GM12878 (cell line): ENCODE measurements around the gene PDLIM3. TPM values are rescaled to one million over a fixed set of nuclear protein-coding genes. Genes with fewer than 3 reads are reported as not detected.

Source experiments
- ATAC-seq: fragments of 200-7000 bp; cut with Tn5 transposase; 3 replicates; pipeline ENCODE4 v1.9.1; 2020; ENCODE audit warnings: mild to moderate bottlenecking, moderate library complexity
- BruUV-seq: library from RNA; stranded (reverse); fragments of 400-500 nt; replicated peaks from 2 replicates; lab custom pipeline; 2021; lab: Mats Ljungman, UMichigan
- CTCF ChIA-PET: fragments of 300-600 bp; sonication (Branson Sonifier 250); formaldehyde crosslinking; extraction: SDS; loops from one replicate; lab custom pipeline; 2021; ENCODE audit warnings: inconsistent platforms; lab: Yijun Ruan, JAX
- POLR2A ChIA-PET: fragments of 350-600 bp; formaldehyde crosslinking; extraction: SDS; loops from one replicate; lab custom pipeline; 2021; ENCODE audit warnings: inconsistent platforms; lab: Charles Lee
- RAD21 ChIA-PET: fragments of 300-600 bp; sonication (Branson Sonifier 250); formaldehyde crosslinking; loops from one replicate; lab custom pipeline; 2023; ENCODE audit warnings: antibody characterized with exemption; ENCODE audit not compliant: unreplicated experiment; lab: Charles Lee
- SMC1A ChIA-PET: fragments of 300-600 bp; sonication (Branson Sonifier 250); formaldehyde crosslinking; loops from one replicate; lab custom pipeline; 2023; ENCODE audit not compliant: unreplicated experiment, uncharacterized antibody; lab: Charles Lee
- DNase-seq: peaks from one replicate; pipeline ENCODE4 v3.0.0-alpha.2; 2011; ENCODE audit warnings: low read depth, low spot score
- FAIRE-seq: peaks from 3 replicates; lab custom pipeline; 2011; peaks lifted over from hg19 to GRCh38; lab: Jason Lieb, UNC
- H2AFZ ChIP-seq: 2 replicates; pipeline ENCODE4 v1.6.0; 2011; ENCODE audit warnings: low read depth, low read length, control low read depth; ENCODE audit not compliant: control insufficient read depth
- H3K27ac ChIP-seq: 2 replicates; pipeline ENCODE4 v1.5.1; 2011; ENCODE audit warnings: control low read depth; ENCODE audit not compliant: control insufficient read depth, insufficient read depth
- H3K27me3 ChIP-seq, 2 experiments: replicated peaks in 1 of 2; 2 replicates each; pipeline versions ENCODE4 v1.6.0 to v1.6.1; 2011; ENCODE audit warnings: low read length in 1 of 2; ENCODE audit not compliant: control insufficient read depth in 2 of 2, insufficient read depth in 2 of 2
- H3K36me3 ChIP-seq, 2 experiments: 2 replicates each; pipeline ENCODE4 v1.5.1; 2011; ENCODE audit warnings: low read length in 1 of 2; ENCODE audit not compliant: control insufficient read depth in 2 of 2, insufficient read depth in 2 of 2
- H3K4me1 ChIP-seq: 2 replicates; pipeline ENCODE4 v1.6.1; 2011; ENCODE audit warnings: mild to moderate bottlenecking, low read length, moderate library complexity, mixed read lengths; ENCODE audit not compliant: control insufficient read depth, insufficient read depth
- H3K4me2 ChIP-seq: 2 replicates; pipeline ENCODE4 v1.6.0; 2011; ENCODE audit warnings: control low read depth; ENCODE audit not compliant: control insufficient read depth, insufficient read depth
- H3K4me3 ChIP-seq: fragments of 200-600 bp; sonication (generic); 2 replicates; pipeline ENCODE4 v1.5.1; 2016
- H3K79me2 ChIP-seq: 2 replicates; pipeline ENCODE4 v1.6.0; 2011; ENCODE audit warnings: low read length; ENCODE audit not compliant: control insufficient read depth, insufficient read depth
- H3K9ac ChIP-seq: 2 replicates; pipeline ENCODE4 v1.8.0; 2011; ENCODE audit warnings: low read length, control low read depth, mixed read lengths; ENCODE audit not compliant: control insufficient read depth, insufficient read depth
- H3K9me3 ChIP-seq: replicated peaks from 3 replicates; pipeline ENCODE4 v1.5.1; 2011; ENCODE audit warnings: mild to moderate bottlenecking, low read length; ENCODE audit not compliant: control insufficient read depth, insufficient read depth
- H4K20me1 ChIP-seq: 2 replicates; pipeline ENCODE4 v1.6.0; 2011; ENCODE audit not compliant: control insufficient read depth, insufficient read depth
- CREB1 ChIP-seq: IDR thresholded peaks from 2 replicates; pipeline ENCODE4 v1.6.1; 2012; ENCODE audit warnings: low read depth, mild to moderate bottlenecking, inconsistent platforms
- FOXM1 ChIP-seq: IDR thresholded peaks from 2 replicates; pipeline ENCODE4 v1.6.1; 2012; ENCODE audit warnings: low read depth, mild to moderate bottlenecking, inconsistent platforms, low read length, moderate library complexity
- JUNB ChIP-seq: IDR thresholded peaks from 2 replicates; pipeline ENCODE4 v1.6.1; 2016; ENCODE audit warnings: antibody characterized with exemption, mild to moderate bottlenecking
- MTA3 ChIP-seq: IDR thresholded peaks from 2 replicates; pipeline ENCODE4 v1.6.1; 2012; ENCODE audit warnings: low read length, inconsistent platforms, borderline replicate concordance
- SRF ChIP-seq, 2 experiments: IDR thresholded peaks; 2 replicates each; pipeline ENCODE4 v1.6.1; 2011; ENCODE audit warnings: low read depth in 2 of 2, low read length in 2 of 2, mild to moderate bottlenecking in 1 of 2, moderate library complexity in 1 of 2
- TARDBP ChIP-seq: IDR thresholded peaks from 2 replicates; pipeline ENCODE4 v1.6.1; 2016; ENCODE audit warnings: borderline replicate concordance
- ZBED1 ChIP-seq: IDR thresholded peaks from 2 replicates; pipeline ENCODE4 v1.6.1; 2016; ENCODE audit warnings: borderline replicate concordance
- whole genome bisulfite sequencing: methylation state at CpG from one replicate; pipeline ENCODE4 v1.1.6; 2016; ENCODE audit warnings: low lambda C conversion rate; ENCODE audit not compliant: insufficient replicate concordance, insufficient coverage; ENCODE audit errors: missing lambda C conversion rate; 5-methylcytosine and 5-hydroxymethylcytosine counted together
- in situ Hi-C: fragments of 300-500 bp; cut with MboI; formaldehyde crosslinking; loops from 9 replicates; pipeline ENCODE4 v1.14.3; 2018; ENCODE audit warnings: mixed read lengths
- intact Hi-C: fragments of 100-400 bp; cut with micrococcal nuclease; formaldehyde crosslinking; loops from one replicate; pipeline ENCODE4 v1.14.2; 2022; ENCODE audit not compliant: unreplicated experiment
- polyA plus RNA-seq, 11 experiments: library from polyadenylated mRNA; depleted of rRNA in 4 of 11; unstranded in 6 of 11; stranded (reverse) in 5 of 11; fragments of >200 nt; fragmentation: Nextera tagmentation in 4 of 11; fragmentation: Illumina TruSeq in 1 of 11; extraction: Ambion mirVana in 4 of 11; extraction: Trizol in 1 of 11; gene quantifications; 1 replicate in 1 of 11; 2 replicates in 10 of 11; pipeline versions ENCODE4 v1.2.1 to v1.2.3, GENCODE V29; 2011 to 2016; ENCODE audit warnings: inconsistent platforms in 2 of 11, missing spikeins in 2 of 11, low read depth in 1 of 11
- total RNA-seq, 4 experiments: library from RNA; depleted of rRNA in 3 of 4; stranded (reverse); fragments of >200 nt in 3 of 4; fragmentation: Illumina TruSeq in 1 of 4; extraction: Trizol in 1 of 4; gene quantifications; 2 replicates each; pipeline versions ENCODE4 v1.2.1 to v1.2.3, GENCODE V29; 2013 to 2021
- TF ChIP-seq, protein P1 (sequence below): fragments of 450-650 bp; IDR thresholded peaks from 2 replicates; pipeline ENCODE4 v1.6.1; 2017; ENCODE audit warnings: low read depth, mild to moderate bottlenecking, moderate library complexity
- TF ChIP-seq, protein P2 (sequence below): IDR thresholded peaks from 2 replicates; pipeline ENCODE4 v1.6.1; 2011; ENCODE audit warnings: low read depth, mild to moderate bottlenecking, low read length, moderate library complexity, borderline replicate concordance; ENCODE audit errors: extremely low read depth
- TF ChIP-seq, protein P3 (sequence below): fragments of 450-650 bp; formaldehyde crosslinking; IDR thresholded peaks from 2 replicates; pipeline ENCODE4 v1.4.0; 2022; ENCODE audit warnings: mild to moderate bottlenecking, moderate library complexity
- TF ChIP-seq, protein P4 (sequence below): IDR thresholded peaks from 2 replicates; pipeline ENCODE4 v1.6.1; 2012; ENCODE audit warnings: improper control_type of control experiment, low read depth, low read length; ENCODE audit not compliant: insufficient replicate concordance

PDLIM3 gene
- total and polyA plus RNA-seq, 10 of the 15 experiments (the other 5 are each of a cell fraction or from before 2014, with no cell fraction given): 0.04 to 0.43 (median 0.08) TPM; not detected in 7

DNA sequence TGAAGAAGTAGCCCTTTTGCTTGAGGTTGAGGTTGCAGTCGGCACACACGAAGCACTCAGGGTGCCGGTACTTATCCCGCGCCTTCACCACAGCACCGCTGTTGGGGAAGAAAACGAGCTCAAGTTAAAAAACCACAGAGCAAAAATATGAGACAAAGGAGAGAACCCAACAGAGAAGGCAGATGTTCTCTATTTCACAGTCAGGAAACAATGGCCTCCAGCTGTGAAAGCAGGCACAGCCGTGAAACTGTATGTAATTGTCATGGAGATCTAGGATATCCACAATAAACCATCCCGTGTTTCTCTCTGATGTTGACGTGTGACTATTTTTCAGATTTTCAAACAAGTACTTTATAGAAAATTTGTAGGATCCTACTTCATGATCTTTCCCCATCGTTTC, 32.9 kb downstream of the PDLIM3 start (continued):
- TF ChIP-seq, protein P1, sequence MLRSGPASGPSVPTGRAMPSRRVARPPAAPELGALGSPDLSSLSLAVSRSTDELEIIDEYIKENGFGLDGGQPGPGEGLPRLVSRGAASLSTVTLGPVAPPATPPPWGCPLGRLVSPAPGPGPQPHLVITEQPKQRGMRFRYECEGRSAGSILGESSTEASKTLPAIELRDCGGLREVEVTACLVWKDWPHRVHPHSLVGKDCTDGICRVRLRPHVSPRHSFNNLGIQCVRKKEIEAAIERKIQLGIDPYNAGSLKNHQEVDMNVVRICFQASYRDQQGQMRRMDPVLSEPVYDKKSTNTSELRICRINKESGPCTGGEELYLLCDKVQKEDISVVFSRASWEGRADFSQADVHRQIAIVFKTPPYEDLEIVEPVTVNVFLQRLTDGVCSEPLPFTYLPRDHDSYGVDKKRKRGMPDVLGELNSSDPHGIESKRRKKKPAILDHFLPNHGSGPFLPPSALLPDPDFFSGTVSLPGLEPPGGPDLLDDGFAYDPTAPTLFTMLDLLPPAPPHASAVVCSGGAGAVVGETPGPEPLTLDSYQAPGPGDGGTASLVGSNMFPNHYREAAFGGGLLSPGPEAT: no peak
- no peak for TF ChIP-seq MTA3
- TF ChIP-seq, protein P2, sequence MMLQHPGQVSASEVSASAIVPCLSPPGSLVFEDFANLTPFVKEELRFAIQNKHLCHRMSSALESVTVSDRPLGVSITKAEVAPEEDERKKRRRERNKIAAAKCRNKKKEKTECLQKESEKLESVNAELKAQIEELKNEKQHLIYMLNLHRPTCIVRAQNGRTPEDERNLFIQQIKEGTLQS: no peak
- no peak for TF ChIP-seq JUNB
- no peak for TF ChIP-seq TARDBP
- no peak for TF ChIP-seq FOXM1

DNA sequence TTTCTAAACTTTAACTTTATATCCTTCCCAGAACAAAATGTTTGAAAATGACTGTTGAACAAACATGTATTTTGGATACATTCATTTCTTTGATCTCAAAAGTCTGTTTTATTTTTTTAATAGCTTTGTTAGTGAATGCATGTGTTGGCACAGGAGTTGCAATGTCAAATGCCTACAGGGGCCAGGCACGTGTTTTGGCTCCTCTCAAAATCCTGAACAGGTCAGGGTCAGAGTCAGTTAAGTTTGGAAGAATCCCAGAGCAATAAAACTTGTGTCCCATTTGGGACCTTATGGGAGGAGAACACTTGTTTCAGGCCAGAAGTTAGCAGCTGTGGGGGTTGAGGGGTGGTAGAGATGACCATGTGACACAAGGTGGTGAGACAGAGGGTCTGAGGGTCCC, 34.7 kb downstream of the PDLIM3 start:
- FAIRE-seq (no peak), ATAC-seq (no peak), DNase-seq (no peak)
- Histone ChIP-seq H3K27ac (no peak overlapping the region), H3K4me2 (no peak overlapping the region), H2AFZ (no peak overlapping the region), H3K9me3 (no peaks in the 10 kb centered on the region; the same call in 2 of the 3 replicates), H3K9ac (no peak overlapping the region), H4K20me1 (no peaks in the 10 kb centered on the region), H3K4me3 (no peak overlapping the region), H3K79me2 (no peaks in the 10 kb centered on the region), H3K27me3 (no peaks in the 10 kb centered on the region), H3K4me1 (no peaks in the 10 kb centered on the region), H3K36me3 (no peaks in the 10 kb centered on the region)
- in situ Hi-C loops: no loop called here
- ChIA-PET RAD21 (no interaction called here), SMC1A (no interaction called here), POLR2A (no interaction called here), CTCF (interaction anchor here (0.6 kb wide), 1 partner anchor 29 kb away, joined by 3 read pairs; no protein-coding TSS in a partner anchor)
- intact Hi-C loops: no loop called here
- WGBS: 0% methylated on average over 1 of the region's 1 CpG
- BruUV-seq: no TSS peak
- no peak for TF ChIP-seq ZBED1
- TF ChIP-seq, protein P3, sequence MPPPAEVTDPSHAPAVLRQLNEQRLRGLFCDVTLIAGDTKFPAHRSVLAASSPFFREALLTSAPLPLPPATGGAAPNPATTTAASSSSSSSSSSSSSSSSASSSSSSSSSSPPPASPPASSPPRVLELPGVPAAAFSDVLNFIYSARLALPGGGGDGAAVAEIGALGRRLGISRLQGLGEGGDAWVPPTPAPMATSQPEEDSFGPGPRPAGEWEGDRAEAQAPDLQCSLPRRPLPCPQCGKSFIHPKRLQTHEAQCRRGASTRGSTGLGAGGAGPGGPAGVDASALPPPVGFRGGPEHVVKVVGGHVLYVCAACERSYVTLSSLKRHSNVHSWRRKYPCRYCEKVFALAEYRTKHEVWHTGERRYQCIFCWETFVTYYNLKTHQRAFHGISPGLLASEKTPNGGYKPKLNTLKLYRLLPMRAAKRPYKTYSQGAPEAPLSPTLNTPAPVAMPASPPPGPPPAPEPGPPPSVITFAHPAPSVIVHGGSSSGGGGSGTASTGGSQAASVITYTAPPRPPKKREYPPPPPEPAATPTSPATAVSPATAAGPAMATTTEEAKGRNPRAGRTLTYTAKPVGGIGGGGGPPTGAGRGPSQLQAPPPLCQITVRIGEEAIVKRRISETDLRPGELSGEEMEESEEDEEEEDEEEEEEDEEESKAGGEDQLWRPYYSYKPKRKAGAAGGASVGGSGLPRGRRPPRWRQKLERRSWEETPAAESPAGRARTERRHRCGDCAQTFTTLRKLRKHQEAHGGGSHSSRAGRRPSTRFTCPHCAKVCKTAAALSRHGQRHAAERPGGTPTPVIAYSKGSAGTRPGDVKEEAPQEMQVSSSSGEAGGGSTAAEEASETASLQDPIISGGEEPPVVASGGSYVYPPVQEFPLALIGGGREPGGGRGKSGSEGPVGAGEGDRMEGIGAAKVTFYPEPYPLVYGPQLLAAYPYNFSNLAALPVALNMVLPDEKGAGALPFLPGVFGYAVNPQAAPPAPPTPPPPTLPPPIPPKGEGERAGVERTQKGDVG (CRISPR knock-in tag): no peak
- no peak for TF ChIP-seq SRF (IDR thresholded peaks at IDR 0.05; ENCODE audit: low read depth in 2 of 2, low read length in 2 of 2)
- TF ChIP-seq, protein P4, sequence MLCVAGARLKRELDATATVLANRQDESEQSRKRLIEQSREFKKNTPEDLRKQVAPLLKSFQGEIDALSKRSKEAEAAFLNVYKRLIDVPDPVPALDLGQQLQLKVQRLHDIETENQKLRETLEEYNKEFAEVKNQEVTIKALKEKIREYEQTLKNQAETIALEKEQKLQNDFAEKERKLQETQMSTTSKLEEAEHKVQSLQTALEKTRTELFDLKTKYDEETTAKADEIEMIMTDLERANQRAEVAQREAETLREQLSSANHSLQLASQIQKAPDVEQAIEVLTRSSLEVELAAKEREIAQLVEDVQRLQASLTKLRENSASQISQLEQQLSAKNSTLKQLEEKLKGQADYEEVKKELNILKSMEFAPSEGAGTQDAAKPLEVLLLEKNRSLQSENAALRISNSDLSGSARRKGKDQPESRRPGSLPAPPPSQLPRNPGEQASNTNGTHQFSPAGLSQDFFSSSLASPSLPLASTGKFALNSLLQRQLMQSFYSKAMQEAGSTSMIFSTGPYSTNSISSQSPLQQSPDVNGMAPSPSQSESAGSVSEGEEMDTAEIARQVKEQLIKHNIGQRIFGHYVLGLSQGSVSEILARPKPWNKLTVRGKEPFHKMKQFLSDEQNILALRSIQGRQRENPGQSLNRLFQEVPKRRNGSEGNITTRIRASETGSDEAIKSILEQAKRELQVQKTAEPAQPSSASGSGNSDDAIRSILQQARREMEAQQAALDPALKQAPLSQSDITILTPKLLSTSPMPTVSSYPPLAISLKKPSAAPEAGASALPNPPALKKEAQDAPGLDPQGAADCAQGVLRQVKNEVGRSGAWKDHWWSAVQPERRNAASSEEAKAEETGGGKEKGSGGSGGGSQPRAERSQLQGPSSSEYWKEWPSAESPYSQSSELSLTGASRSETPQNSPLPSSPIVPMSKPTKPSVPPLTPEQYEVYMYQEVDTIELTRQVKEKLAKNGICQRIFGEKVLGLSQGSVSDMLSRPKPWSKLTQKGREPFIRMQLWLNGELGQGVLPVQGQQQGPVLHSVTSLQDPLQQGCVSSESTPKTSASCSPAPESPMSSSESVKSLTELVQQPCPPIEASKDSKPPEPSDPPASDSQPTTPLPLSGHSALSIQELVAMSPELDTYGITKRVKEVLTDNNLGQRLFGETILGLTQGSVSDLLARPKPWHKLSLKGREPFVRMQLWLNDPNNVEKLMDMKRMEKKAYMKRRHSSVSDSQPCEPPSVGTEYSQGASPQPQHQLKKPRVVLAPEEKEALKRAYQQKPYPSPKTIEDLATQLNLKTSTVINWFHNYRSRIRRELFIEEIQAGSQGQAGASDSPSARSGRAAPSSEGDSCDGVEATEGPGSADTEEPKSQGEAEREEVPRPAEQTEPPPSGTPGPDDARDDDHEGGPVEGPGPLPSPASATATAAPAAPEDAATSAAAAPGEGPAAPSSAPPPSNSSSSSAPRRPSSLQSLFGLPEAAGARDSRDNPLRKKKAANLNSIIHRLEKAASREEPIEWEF: no peak
- no peak for TF ChIP-seq CREB1
